Measurements from ENCODE around the gene CAPRIN1.
"Not testable (repeated sequence)": the region's sequence is repeated elsewhere in the genome, so short reads cannot be mapped to it uniquely, and the experiment has no call there.

CAPRIN1 gene

DNA sequence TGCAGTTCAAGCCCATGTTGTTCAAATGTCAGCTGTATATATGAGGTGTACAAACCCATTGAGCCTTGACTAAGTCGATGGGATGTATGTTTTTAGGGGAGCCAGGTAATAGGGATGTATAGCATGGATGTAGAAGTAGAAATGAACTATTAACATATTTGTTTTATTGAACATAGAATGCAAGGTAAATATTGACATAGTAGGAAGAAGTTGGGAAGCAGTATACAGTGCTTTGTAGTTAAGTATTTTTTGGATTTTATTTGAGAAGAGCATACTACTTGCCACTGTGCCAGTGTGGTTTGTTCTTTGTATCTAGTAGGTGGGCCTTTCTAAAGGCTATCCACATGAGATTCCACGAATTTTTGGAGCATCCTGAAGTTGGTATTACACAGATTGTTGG, 33.1 kb downstream of the CAPRIN1 start:
- peaks cover 72% of the 10 kb centered on the region for H3K36me3 ChIP-seq (ENCODE audit: control insufficient read depth, insufficient read depth, low read length)
- no peak for DNase-seq
- H3K9me3 ChIP-seq (ENCODE audit: control insufficient read depth, low read length), result no peaks in the 10 kb centered on the region
- no peaks in the 10 kb centered on the region for H3K27me3 ChIP-seq (replicated peaks; ENCODE audit: control insufficient read depth, insufficient read depth, low read length, poor library complexity, severe bottlenecking)
- no peak overlapping the region for H3K4me3 ChIP-seq (ENCODE audit: insufficient read depth, low read depth, low read length, poor library complexity, severe bottlenecking)
- no peak overlapping the region for H3K27ac ChIP-seq (ENCODE audit: insufficient read depth, low read length, poor library complexity, severe bottlenecking)
- H3K4me1 ChIP-seq (ENCODE audit: control insufficient read depth, insufficient read depth, low read length, poor library complexity, severe bottlenecking), result peaks cover 3% of the 10 kb centered on the region

DNA sequence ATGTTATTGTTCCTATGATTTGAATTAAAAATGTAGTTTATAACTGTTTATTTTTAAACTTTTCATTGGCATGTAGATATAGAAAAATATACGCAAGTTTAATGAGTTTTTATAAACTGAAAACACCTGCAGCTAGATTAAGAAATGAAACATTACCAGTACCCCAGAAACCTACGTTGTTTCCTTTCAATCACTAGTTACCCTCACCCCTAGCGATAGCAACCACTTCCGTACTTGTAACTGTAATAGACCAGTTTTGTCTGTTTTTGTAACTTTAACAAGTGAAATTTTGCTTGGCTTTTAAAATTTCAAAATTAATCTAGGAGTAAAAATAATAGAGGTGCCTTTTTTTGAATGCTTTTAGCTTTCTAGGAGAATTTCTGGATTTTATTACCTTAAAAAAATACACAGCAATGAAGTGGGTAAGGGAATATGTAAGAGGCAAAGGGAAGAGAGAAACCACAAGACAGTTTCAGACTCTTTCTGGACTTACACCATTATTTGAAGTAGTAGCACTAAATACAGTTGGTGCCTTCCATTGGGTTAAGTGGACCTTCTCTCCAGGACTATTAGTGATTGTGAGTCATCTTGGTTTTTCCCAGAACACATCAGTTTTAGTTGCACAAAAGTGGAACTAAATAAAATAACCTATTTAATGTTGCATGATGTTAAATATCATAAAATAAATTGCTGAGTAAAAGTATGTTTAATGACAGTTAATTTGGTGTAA, 35.2 kb downstream of the CAPRIN1 start:
- H3K4me1 ChIP-seq (ENCODE audit: control insufficient read depth, insufficient read depth, low read length, poor library complexity, severe bottlenecking), result peaks cover 3% of the 10 kb centered on the region
- no peaks in the 10 kb centered on the region for H3K9me3 ChIP-seq (ENCODE audit: control insufficient read depth, low read length)
- DNase-seq, result no peak
- H3K36me3 ChIP-seq (ENCODE audit: control insufficient read depth, insufficient read depth, low read length), result peaks cover 72% of the 10 kb centered on the region
- no peak overlapping the region for H3K4me3 ChIP-seq (ENCODE audit: insufficient read depth, low read depth, low read length, poor library complexity, severe bottlenecking)
- H3K27me3 ChIP-seq (replicated peaks; ENCODE audit: control insufficient read depth, insufficient read depth, low read length, poor library complexity, severe bottlenecking), result no peaks in the 10 kb centered on the region
- H3K27ac ChIP-seq (ENCODE audit: insufficient read depth, low read length, poor library complexity, severe bottlenecking), result peak overlapping the region; percentile 15

DNA sequence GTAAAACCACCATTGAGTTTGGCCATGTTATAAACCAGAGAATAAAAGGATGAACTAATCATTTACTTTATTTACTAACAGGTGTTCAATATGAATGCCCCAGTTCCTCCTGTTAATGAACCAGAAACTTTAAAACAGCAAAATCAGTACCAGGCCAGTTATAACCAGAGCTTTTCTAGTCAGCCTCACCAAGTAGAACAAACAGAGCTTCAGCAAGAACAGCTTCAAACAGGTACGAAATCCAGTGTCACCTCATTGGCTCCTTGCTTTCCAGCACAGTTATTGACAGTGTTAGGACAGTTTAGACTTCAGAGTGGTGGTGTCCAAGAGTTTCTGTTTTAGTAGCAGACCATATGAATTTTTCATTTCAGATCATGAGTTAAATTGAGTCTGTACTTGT, 40.3 kb downstream of the CAPRIN1 start:
- Histone ChIP-seq H3K36me3 (ENCODE audit: control insufficient read depth, insufficient read depth, low read length) (peaks cover 79% of the 10 kb centered on the region), H3K4me1 (ENCODE audit: control insufficient read depth, insufficient read depth, low read length, poor library complexity, severe bottlenecking) (no peaks in the 10 kb centered on the region), H3K27me3 (replicated peaks; ENCODE audit: control insufficient read depth, insufficient read depth, low read length, poor library complexity, severe bottlenecking) (no peaks in the 10 kb centered on the region), H3K4me3 (ENCODE audit: insufficient read depth, low read depth, low read length, poor library complexity, severe bottlenecking) (no peak overlapping the region), H3K27ac (ENCODE audit: insufficient read depth, low read length, poor library complexity, severe bottlenecking) (no peak overlapping the region), H3K9me3 (ENCODE audit: control insufficient read depth, low read length) (no peaks in the 10 kb centered on the region)
- DNase-seq, result no peak

DNA sequence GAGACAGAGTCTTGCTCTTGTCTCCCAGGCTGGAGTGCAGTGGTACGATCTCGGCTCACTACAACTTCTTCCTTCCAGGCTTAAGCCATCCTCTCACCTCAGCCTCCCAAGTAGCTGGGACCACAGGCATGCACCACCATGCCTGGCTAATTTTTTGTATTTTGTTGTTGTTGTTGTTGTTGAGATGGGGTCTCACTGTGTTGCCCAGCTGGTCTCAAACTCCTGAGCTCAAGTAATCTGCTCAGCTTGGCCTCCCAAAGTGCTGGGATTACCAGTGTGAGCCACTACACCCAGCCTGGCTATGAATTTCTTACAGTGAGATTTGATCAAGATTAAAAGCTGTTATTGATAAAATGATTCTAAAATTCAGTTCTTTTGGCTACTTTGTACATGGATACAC, 43.4 kb downstream of the CAPRIN1 start:
- H3K36me3 ChIP-seq (ENCODE audit: control insufficient read depth, insufficient read depth, low read length), result peaks cover 85% of the 10 kb centered on the region
- H3K4me1 ChIP-seq (ENCODE audit: control insufficient read depth, insufficient read depth, low read length, poor library complexity, severe bottlenecking); H3K9me3 ChIP-seq (ENCODE audit: control insufficient read depth, low read length); H3K27ac ChIP-seq (ENCODE audit: insufficient read depth, low read length, poor library complexity, severe bottlenecking); H3K4me3 ChIP-seq (ENCODE audit: insufficient read depth, low read depth, low read length, poor library complexity, severe bottlenecking); H3K27me3 ChIP-seq (replicated peaks; ENCODE audit: control insufficient read depth, insufficient read depth, low read length, poor library complexity, severe bottlenecking); DNase-seq: not testable (repeated sequence)

DNA sequence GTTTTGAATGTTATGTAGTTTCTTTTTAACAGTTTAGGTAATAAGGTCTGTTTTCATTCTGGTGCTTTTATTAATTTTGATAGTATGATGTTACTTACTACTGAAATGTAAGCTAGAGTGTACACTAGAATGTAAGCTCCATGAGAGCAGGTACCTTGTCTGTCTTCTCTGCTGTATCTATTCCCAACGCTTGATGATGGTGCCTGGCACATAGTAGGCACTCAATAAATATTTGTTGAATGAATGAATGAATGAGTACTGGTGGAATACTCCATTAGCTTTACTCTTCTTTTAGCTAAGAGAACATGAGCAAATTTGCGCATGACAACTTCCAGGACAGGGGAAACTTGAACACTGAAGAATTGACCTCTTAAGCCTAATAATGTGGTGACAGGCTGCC, 47.3 kb downstream of the CAPRIN1 start:
- Histone ChIP-seq H3K36me3 (ENCODE audit: control insufficient read depth, insufficient read depth, low read length) (peaks cover 60% of the 10 kb centered on the region), H3K9me3 (ENCODE audit: control insufficient read depth, low read length) (no peaks in the 10 kb centered on the region), H3K4me3 (ENCODE audit: insufficient read depth, low read depth, low read length, poor library complexity, severe bottlenecking) (no peak overlapping the region), H3K27ac (ENCODE audit: insufficient read depth, low read length, poor library complexity, severe bottlenecking) (no peak overlapping the region), H3K27me3 (replicated peaks; ENCODE audit: control insufficient read depth, insufficient read depth, low read length, poor library complexity, severe bottlenecking) (no peaks in the 10 kb centered on the region), H3K4me1 (ENCODE audit: control insufficient read depth, insufficient read depth, low read length, poor library complexity, severe bottlenecking) (no peaks in the 10 kb centered on the region)
- DNase-seq, result no peak

DNA sequence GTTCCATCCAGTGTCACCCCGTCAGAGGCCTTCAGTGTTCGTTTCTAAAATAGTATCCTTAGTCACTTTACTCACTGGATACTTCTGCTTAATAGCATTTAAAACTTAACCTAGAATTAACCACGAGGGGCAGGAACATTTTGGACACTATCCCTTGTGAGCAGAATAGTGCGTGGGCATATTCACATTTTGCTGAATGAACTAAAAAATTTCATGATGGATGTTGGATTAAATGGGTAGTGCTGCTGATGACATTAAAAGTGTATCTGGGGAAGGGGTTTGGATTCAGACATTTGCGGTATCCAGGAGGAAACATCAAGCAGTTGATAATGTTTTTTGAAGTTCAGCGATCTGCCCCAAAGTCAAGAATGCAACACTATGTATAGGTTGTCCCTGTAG, 53.1 kb downstream of the CAPRIN1 start:
- no peak for DNase-seq
- Histone ChIP-seq H3K36me3 (ENCODE audit: control insufficient read depth, insufficient read depth, low read length) (peaks cover 20% of the 10 kb centered on the region), H3K4me1 (ENCODE audit: control insufficient read depth, insufficient read depth, low read length, poor library complexity, severe bottlenecking) (peaks cover 14% of the 10 kb centered on the region), H3K27ac (ENCODE audit: insufficient read depth, low read length, poor library complexity, severe bottlenecking) (peak overlapping the region; percentile 90), H3K4me3 (ENCODE audit: insufficient read depth, low read depth, low read length, poor library complexity, severe bottlenecking) (peak overlapping the region; percentile 71), H3K27me3 (replicated peaks; ENCODE audit: control insufficient read depth, insufficient read depth, low read length, poor library complexity, severe bottlenecking) (no peaks in the 10 kb centered on the region), H3K9me3 (ENCODE audit: control insufficient read depth, low read length) (no peaks in the 10 kb centered on the region)

DNA sequence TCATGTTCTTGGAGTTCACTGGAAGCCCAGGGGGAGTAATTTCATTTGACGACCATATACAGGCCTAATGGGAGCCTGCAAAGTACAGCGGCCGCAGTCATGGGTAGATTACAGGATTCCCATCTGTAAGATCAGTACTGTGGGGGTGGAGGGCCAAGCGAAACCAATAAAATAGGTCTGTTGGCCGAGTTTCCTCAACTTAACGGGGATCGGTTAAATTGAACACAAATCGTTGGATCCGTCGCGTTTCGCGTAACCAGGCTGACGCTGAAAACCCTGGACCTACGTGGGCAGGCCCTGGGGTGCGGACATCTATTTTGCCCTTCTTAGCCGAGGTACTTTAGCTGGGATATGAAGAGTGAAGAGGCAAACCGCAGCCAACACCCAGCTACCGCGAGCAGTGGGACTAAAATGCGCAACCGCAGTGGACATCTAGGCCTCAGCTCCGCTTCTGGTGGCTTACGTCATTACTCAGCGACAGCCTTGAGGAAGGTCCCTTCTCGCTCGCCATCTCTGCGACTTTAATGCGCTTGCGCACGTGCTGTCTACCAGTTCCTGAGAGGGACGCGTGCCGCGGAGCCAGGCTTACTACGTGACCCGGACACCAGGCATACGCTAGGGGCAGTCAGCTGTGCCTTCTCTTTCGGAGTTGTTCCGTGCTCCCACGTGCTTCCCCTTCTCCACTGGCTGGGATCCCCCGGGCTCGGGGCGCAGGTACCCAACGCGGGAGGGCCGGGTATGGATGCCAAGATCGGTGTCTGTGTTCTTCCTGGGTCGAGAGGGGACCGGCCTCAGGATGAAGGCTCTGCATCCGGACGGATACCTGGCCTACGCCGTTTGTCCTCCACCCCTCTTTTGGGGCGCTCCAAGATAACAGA, 53.8 kb downstream of the CAPRIN1 start, which contains the start of gene NAT10:
NAT10 (plus strand) TSS at position 551 of the 878 bp plus-strand sequence. CDS start 2,597 bp downstream, outside the sequence.
- peaks cover 22% of the 10 kb centered on the region for H3K36me3 ChIP-seq (ENCODE audit: control insufficient read depth, insufficient read depth, low read length)
- H3K4me3 ChIP-seq (ENCODE audit: insufficient read depth, low read depth, low read length, poor library complexity, severe bottlenecking), result peak within 1 kb of the TSS; percentile 71
- H3K9me3 ChIP-seq (ENCODE audit: control insufficient read depth, low read length), result no peaks in the 10 kb centered on the region
- H3K4me1 ChIP-seq (ENCODE audit: control insufficient read depth, insufficient read depth, low read length, poor library complexity, severe bottlenecking), result peaks cover 14% of the 10 kb centered on the region
- H3K27me3 ChIP-seq (replicated peaks; ENCODE audit: control insufficient read depth, insufficient read depth, low read length, poor library complexity, severe bottlenecking), result no peaks in the 10 kb centered on the region
- peak; percentile 97 for DNase-seq
- H3K27ac ChIP-seq (ENCODE audit: insufficient read depth, low read length, poor library complexity, severe bottlenecking), result peak within 1 kb of the TSS; percentile 90

DNA sequence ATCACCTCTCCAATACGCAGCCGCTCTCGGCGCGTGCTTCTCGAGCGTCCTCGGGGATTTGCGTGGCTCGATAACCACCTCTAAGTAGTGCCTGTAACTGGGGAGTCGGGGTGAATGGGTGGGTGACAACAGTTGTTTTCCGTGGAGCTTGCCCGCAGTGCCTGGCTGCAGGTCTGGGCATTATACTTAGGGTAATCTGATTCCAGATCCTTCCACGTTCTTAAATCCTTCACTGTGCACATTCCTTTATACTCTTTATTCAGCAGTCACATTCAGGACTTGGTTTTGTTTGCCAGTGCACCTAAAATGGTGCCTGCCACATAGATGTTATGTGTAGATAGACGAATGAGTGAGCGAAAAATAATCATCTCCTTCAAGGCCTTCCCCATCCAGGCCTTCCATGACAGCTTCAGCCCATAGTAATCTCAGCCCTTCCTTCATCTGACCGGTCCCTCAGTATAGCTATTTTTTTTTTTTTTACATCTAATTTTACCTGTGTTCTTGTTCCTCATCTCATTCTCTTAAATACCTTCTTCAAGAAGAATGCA, 54.5 kb downstream of the CAPRIN1 start:
- Histone ChIP-seq H3K27me3 (replicated peaks; ENCODE audit: control insufficient read depth, insufficient read depth, low read length, poor library complexity, severe bottlenecking) (no peaks in the 10 kb centered on the region), H3K4me1 (ENCODE audit: control insufficient read depth, insufficient read depth, low read length, poor library complexity, severe bottlenecking) (peaks cover 14% of the 10 kb centered on the region), H3K27ac (ENCODE audit: insufficient read depth, low read length, poor library complexity, severe bottlenecking) (peak overlapping the region; percentile 90), H3K9me3 (ENCODE audit: control insufficient read depth, low read length) (no peaks in the 10 kb centered on the region), H3K4me3 (ENCODE audit: insufficient read depth, low read depth, low read length, poor library complexity, severe bottlenecking) (peak overlapping the region; percentile 71), H3K36me3 (ENCODE audit: control insufficient read depth, insufficient read depth, low read length) (peaks cover 24% of the 10 kb centered on the region)
- no peak for DNase-seq

DNA sequence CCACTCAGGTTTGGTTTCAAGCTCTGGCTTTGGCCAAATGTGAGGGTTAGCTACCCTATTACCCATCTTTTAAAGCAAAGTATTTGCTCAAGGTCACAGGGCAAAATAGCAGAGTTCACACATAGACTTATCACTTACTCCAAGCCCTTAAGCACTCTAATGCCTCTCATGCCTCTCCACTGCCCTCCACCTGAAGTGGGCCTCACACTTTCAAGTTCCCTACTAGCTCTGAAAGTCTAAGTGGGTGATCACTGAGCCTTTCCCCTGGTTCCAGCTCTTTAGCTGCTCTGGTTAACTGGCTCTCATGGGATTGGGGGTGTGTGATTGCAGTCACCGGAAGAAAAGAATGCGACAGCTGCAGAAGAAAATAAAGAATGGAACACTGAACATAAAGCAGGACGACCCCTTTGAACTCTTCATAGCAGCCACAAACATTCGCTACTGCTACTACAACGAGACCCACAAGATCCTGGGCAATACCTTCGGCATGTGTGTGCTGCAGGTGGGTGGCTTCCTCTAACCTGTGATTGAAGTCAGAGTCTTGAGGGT, 60.3 kb downstream of the CAPRIN1 start:
- Histone ChIP-seq H3K9me3 (ENCODE audit: control insufficient read depth, low read length) (no peaks in the 10 kb centered on the region), H3K27me3 (replicated peaks; ENCODE audit: control insufficient read depth, insufficient read depth, low read length, poor library complexity, severe bottlenecking) (no peaks in the 10 kb centered on the region), H3K36me3 (ENCODE audit: control insufficient read depth, insufficient read depth, low read length) (peaks cover 77% of the 10 kb centered on the region), H3K27ac (ENCODE audit: insufficient read depth, low read length, poor library complexity, severe bottlenecking) (no peak overlapping the region), H3K4me1 (ENCODE audit: control insufficient read depth, insufficient read depth, low read length, poor library complexity, severe bottlenecking) (peaks cover under 1% of the 10 kb centered on the region), H3K4me3 (ENCODE audit: insufficient read depth, low read depth, low read length, poor library complexity, severe bottlenecking) (no peak overlapping the region)
- no peak for DNase-seq
